Endodermal cell (in vitro differentiated cells): ENCODE data around the gene CXCL17. TPM values are rescaled to one million over a fixed set of nuclear protein-coding genes. Genes with fewer than 3 reads are reported as not detected.

Experiments used
- DNase-seq: peaks from one replicate; pipeline ENCODE4 v3.0.0-alpha.2; 2017
- H3K27ac ChIP-seq: 2 replicates; pipeline ENCODE4 v1.5.1; 2013; ENCODE audit warnings: mild to moderate bottlenecking, low read depth, low read length, moderate library complexity
- H3K27me3 ChIP-seq: 2 replicates; pipeline ENCODE4 v1.6.1; 2013; ENCODE audit warnings: mild to moderate bottlenecking, low read length, moderate library complexity; ENCODE audit not compliant: insufficient read depth, control insufficient read depth, poor library complexity, severe bottlenecking
- H3K36me3 ChIP-seq: 2 replicates; pipeline ENCODE4 v1.7.0; 2013; ENCODE audit warnings: mild to moderate bottlenecking, low read length, moderate library complexity; ENCODE audit not compliant: control insufficient read depth, insufficient read depth
- H3K4me1 ChIP-seq: one replicate; pipeline ENCODE4 v1.7.0; 2013; ENCODE audit warnings: low read length; ENCODE audit not compliant: control insufficient read depth, insufficient read depth
- H3K4me3 ChIP-seq: 2 replicates; pipeline ENCODE4 v1.5.1; 2013; ENCODE audit warnings: mild to moderate bottlenecking, low read length, moderate library complexity
- H3K9ac ChIP-seq: 2 replicates; pipeline ENCODE4 v1.6.1; 2013; ENCODE audit warnings: mild to moderate bottlenecking, low read length, moderate library complexity; ENCODE audit not compliant: poor library complexity, severe bottlenecking; ENCODE audit errors: extremely low read depth
- H3K9me3 ChIP-seq: 2 replicates; pipeline ENCODE4 v1.6.1; 2013; ENCODE audit warnings: mild to moderate bottlenecking, low read length, moderate library complexity; ENCODE audit not compliant: control insufficient read depth
- H3K27ac Mint-ChIP-seq: 2 replicates; pipeline ENCODE4 v1.8.0; 2020; ENCODE audit warnings: mixed read lengths
- H3K27me3 Mint-ChIP-seq: 2 replicates; pipeline ENCODE4 v1.8.0; 2021; ENCODE audit warnings: mild to moderate bottlenecking, mixed read lengths; ENCODE audit not compliant: insufficient read depth
- H3K36me3 Mint-ChIP-seq: 2 replicates; pipeline ENCODE4 v1.8.0; 2020; ENCODE audit warnings: low read depth, mixed read lengths
- H3K4me1 Mint-ChIP-seq: 2 replicates; pipeline ENCODE4 v1.8.0; 2020; ENCODE audit warnings: mixed read lengths
- H3K4me3 Mint-ChIP-seq: 2 replicates; pipeline ENCODE4 v1.8.0; 2020; ENCODE audit warnings: mild to moderate bottlenecking, moderate library complexity, mixed read lengths
- H3K9me3 Mint-ChIP-seq: 2 replicates; pipeline ENCODE4 v1.8.0; 2020; ENCODE audit warnings: mild to moderate bottlenecking, mixed read lengths
- CTCF ChIP-seq: fragments of 200-600 bp; sonication (generic); conservative IDR thresholded peaks from 2 replicates; pipeline ENCODE4 v1.5.0; 2021; ENCODE audit warnings: antibody characterized with exemption, mild to moderate bottlenecking
- WGBS, 2 experiments: methylation state at CpG; one replicate each; pipeline versions ENCODE4 v1.1.5 to v1.1.7; 2013; ENCODE audit warnings: missing lambda C conversion rate in 2 of 2, mixed read lengths in 1 of 2; ENCODE audit not compliant: insufficient coverage in 1 of 2, insufficient read length in 1 of 2; 5-methylcytosine and 5-hydroxymethylcytosine counted together
- total RNA-seq, 2 donors: library from RNA; stranded (reverse); fragmentation: NEBNext Ultra II Directional in 1 of 2; extraction: Animal tissue kit (Norgen Biotek cat#: 25700) in 1 of 2; gene quantifications; 2 replicates in 1 of 2; 3 replicates in 1 of 2; pipeline ENCODE4 v1.2.1, GENCODE V29; 2021

Gene CXCL17
- total RNA-seq, 2 donors from 2014 or later = 0.37 TPM; not detected in 1

GRCh38 chr19:42431486-42431885 is 11.3 kb downstream of the CXCL17 start:
- DNase-seq = no peak
- no peak overlapping the region for H3K27ac Mint-ChIP-seq
- TF ChIP-seq CTCF = no peak
- Histone ChIP-seq H3K4me3 (no peak overlapping the region), H3K27ac (no peak overlapping the region), H3K9me3 (no peaks in the 10 kb centered on the region), H3K27me3 (no peaks in the 10 kb centered on the region), H3K4me1 (no peaks in the 10 kb centered on the region), H3K36me3 (no peaks in the 10 kb centered on the region), H3K9ac (no peak overlapping the region)
- H3K9me3 Mint-ChIP-seq = no peaks in the 10 kb centered on the region
- H3K4me3 Mint-ChIP-seq = no peak overlapping the region
- H3K4me1 Mint-ChIP-seq = peaks cover 15% of the 10 kb centered on the region
- H3K36me3 Mint-ChIP-seq = no peaks in the 10 kb centered on the region
- WGBS, 2 experiments = no CpG with 5 or more reads among the region's 1 CpG
- H3K27me3 Mint-ChIP-seq = peaks cover 26% of the 10 kb centered on the region

- Histone ChIP-seq H3K27me3 (peaks cover 7% of the 10 kb centered on the region), H3K9ac (no peak overlapping the region), H3K27ac (no peak overlapping the region), H3K4me1 (no peaks in the 10 kb centered on the region), H3K4me3 (no peak overlapping the region), H3K36me3 (no peaks in the 10 kb centered on the region), H3K9me3 (no peaks in the 10 kb centered on the region)
- Mint-ChIP-seq H3K4me1 (peaks cover 15% of the 10 kb centered on the region), H3K27ac (peak overlapping the region; percentile 13), H3K9me3 (peaks cover 7% of the 10 kb centered on the region), H3K4me3 (no peak overlapping the region), H3K36me3 (no peaks in the 10 kb centered on the region), H3K27me3 (peaks cover 42% of the 10 kb centered on the region)
- no peak for DNase-seq
- WGBS, 2 experiments = 85 to 96% methylated on average over 2 to 3 of the region's 3 CpGs
- TF ChIP-seq CTCF = no peak
Observed at GRCh38 chr19:42428676-42429075, 14.1 kb downstream of the CXCL17 start.

GRCh38 chr19:42427313-42427712 is 15.4 kb downstream of the CXCL17 start, which contains the start of gene LIPE:
Gene LIPE (minus strand): TSS chr19:42427388. CDS start chr19:42427149, 239 bp downstream.
- Mint-ChIP-seq H3K9me3 (peaks cover 7% of the 10 kb centered on the region), H3K36me3 (no peaks in the 10 kb centered on the region), H3K4me1 (peaks cover 10% of the 10 kb centered on the region), H3K27ac (no peak within 1 kb of the TSS), H3K4me3 (no peak within 1 kb of the TSS), H3K27me3 (peaks cover 55% of the 10 kb centered on the region)
- Histone ChIP-seq H3K4me1 (no peaks in the 10 kb centered on the region), H3K27me3 (peaks cover 16% of the 10 kb centered on the region), H3K36me3 (no peaks in the 10 kb centered on the region), H3K9me3 (no peaks in the 10 kb centered on the region), H3K27ac (no peak within 1 kb of the TSS), H3K9ac (no peak within 1 kb of the TSS), H3K4me3 (no peak within 1 kb of the TSS)
- DNase-seq = no peak
- 91 to 96% methylated on average over 3 of the region's 4 CpGs for WGBS, 2 experiments
- TF ChIP-seq CTCF = no peak
